Endothelial cell of umbilical vein (primary cell): Measurements from ENCODE around the gene FAM227B. TPM values are rescaled to one million over a fixed set of nuclear protein-coding genes. Genes with fewer than 3 reads are reported as not detected.

Source experiments
- BruUV-seq: library from RNA; stranded (reverse); fragments of 400-500 nt; replicated peaks from 2 replicates; lab custom pipeline; 2021; lab: Mats Ljungman, UMichigan
- CTCF ChIA-PET: fragments of 300-600, 350-600 bp; sonication (Branson Sonifier 250); formaldehyde crosslinking; loops from one replicate; lab custom pipeline; 2021; ENCODE audit warnings: antibody characterized with exemption, inconsistent platforms; lab: Charles Lee
- POLR2A ChIA-PET: fragments of 300-600, 350-600 bp; sonication (Branson Sonifier 250); formaldehyde crosslinking; loops from one replicate; lab custom pipeline; 2021; ENCODE audit warnings: antibody characterized with exemption, inconsistent platforms; lab: Charles Lee
- DNase-seq: peaks from one replicate; pipeline ENCODE4 v3.0.0-alpha.2; 2011; ENCODE audit warnings: low read depth, low spot score
- FAIRE-seq: peaks from 2 replicates; lab custom pipeline; 2011; peaks lifted over from hg19 to GRCh38; lab: Jason Lieb, UNC
- H2AFZ ChIP-seq: 2 replicates; pipeline ENCODE4 v1.6.0; 2012; ENCODE audit warnings: low read depth, low read length, control low read depth, inconsistent platforms
- H3K27ac ChIP-seq: 2 replicates; pipeline ENCODE4 v1.5.1; 2011; ENCODE audit warnings: low read depth, mild to moderate bottlenecking, control low read depth, low read length, moderate library complexity; ENCODE audit not compliant: insufficient read depth
- H3K27me3 ChIP-seq, 2 experiments: 2 replicates each; pipeline versions ENCODE4 v1.6.0 to v1.6.1; 2011; ENCODE audit warnings: low read length in 2 of 2, mixed read lengths in 1 of 2; ENCODE audit not compliant: control insufficient read depth in 2 of 2, insufficient read depth in 2 of 2
- H3K36me3 ChIP-seq, 2 experiments: 2 replicates in 1 of 2; 3 replicates in 1 of 2; pipeline ENCODE4 v1.5.1; 2011; ENCODE audit warnings: low read length in 2 of 2, mild to moderate bottlenecking in 1 of 2, moderate library complexity in 1 of 2; ENCODE audit not compliant: control insufficient read depth in 2 of 2, insufficient read depth in 2 of 2; ENCODE audit errors: extremely low read depth in 1 of 2
- H3K4me1 ChIP-seq: 3 replicates; pipeline ENCODE4 v1.5.1; 2011; ENCODE audit warnings: mild to moderate bottlenecking, low read length; ENCODE audit not compliant: control insufficient read depth, insufficient read depth; ENCODE audit errors: extremely low read depth
- H3K4me2 ChIP-seq: 2 replicates; pipeline ENCODE4 v1.6.1; 2011; ENCODE audit warnings: low read length, control low read depth, mixed read lengths; ENCODE audit not compliant: insufficient read depth
- H3K4me3 ChIP-seq, 3 experiments: fragments of 200-600 bp in 1 of 3; sonication (generic), shearing (Covaris generic) in 1 of 3; replicated peaks in 1 of 3; 2 replicates each; pipeline ENCODE4 v1.5.1; 2011 to 2016; ENCODE audit warnings: control low read depth in 3 of 3, low read length in 3 of 3, mild to moderate bottlenecking in 2 of 3, inconsistent platforms in 1 of 3, low read depth in 1 of 3, moderate library complexity in 1 of 3; ENCODE audit not compliant: insufficient read depth in 1 of 3
- H3K79me2 ChIP-seq: 2 replicates; pipeline ENCODE4 v1.6.0; 2012; ENCODE audit warnings: low read length, inconsistent platforms; ENCODE audit not compliant: control insufficient read depth, insufficient read depth
- H3K9ac ChIP-seq: replicated peaks from 2 replicates; pipeline ENCODE3; 2011; ENCODE audit warnings: low read length, control low read depth; ENCODE audit not compliant: insufficient read depth; ENCODE audit errors: extremely low read depth
- H3K9me1 ChIP-seq: replicated peaks from 3 replicates; pipeline ENCODE4 v1.6.0; 2011; ENCODE audit warnings: mild to moderate bottlenecking, low read length; ENCODE audit not compliant: control insufficient read depth, insufficient read depth; ENCODE audit errors: extremely low read depth
- H3K9me3 ChIP-seq: replicated peaks from 2 replicates; pipeline ENCODE4 v1.5.1; 2012; ENCODE audit warnings: low read length, inconsistent platforms; ENCODE audit not compliant: control insufficient read depth, insufficient read depth
- H4K20me1 ChIP-seq: replicated peaks from 2 replicates; pipeline ENCODE3; 2011; ENCODE audit warnings: mild to moderate bottlenecking, low read length; ENCODE audit not compliant: control insufficient read depth, insufficient read depth; ENCODE audit errors: extremely low read depth
- CTCF ChIP-seq, 2 donors: IDR thresholded peaks; 1 replicate in 1 of 2; 2 replicates in 1 of 2; pipeline ENCODE4 v1.5.1; 2011; ENCODE audit warnings: low read length in 2 of 2, mild to moderate bottlenecking in 2 of 2, moderate library complexity in 2 of 2, control low read depth in 1 of 2, inconsistent platforms in 1 of 2, low read depth in 1 of 2; ENCODE audit not compliant: insufficient read depth in 1 of 2; ENCODE audit errors: extremely low read depth in 1 of 2
- EZH2 ChIP-seq: IDR thresholded peaks from 2 replicates; pipeline ENCODE4 v1.6.1; 2012; ENCODE audit warnings: borderline replicate concordance, low read depth, mild to moderate bottlenecking, moderate library complexity, low read length, inconsistent platforms; ENCODE audit not compliant: severe bottlenecking
- FOS ChIP-seq: IDR thresholded peaks from 2 replicates; pipeline ENCODE4 v1.6.1; 2011; ENCODE audit warnings: mild to moderate bottlenecking, low read length, moderate library complexity, borderline replicate concordance; ENCODE audit not compliant: insufficient read depth
- GATA2 ChIP-seq: IDR thresholded peaks from 2 replicates; pipeline ENCODE4 v1.7.0; 2011; ENCODE audit warnings: low read depth, mild to moderate bottlenecking, moderate library complexity, mixed read lengths, low read length; ENCODE audit not compliant: insufficient read length, insufficient read depth
- JUN ChIP-seq: IDR thresholded peaks from 2 replicates; pipeline ENCODE4 v1.6.1; 2011; ENCODE audit warnings: borderline replicate concordance, low read depth; ENCODE audit not compliant: insufficient read length, insufficient read depth
- MAX ChIP-seq: IDR thresholded peaks from 2 replicates; pipeline ENCODE4 v1.6.1; 2011; ENCODE audit not compliant: insufficient read depth, insufficient read length
- MYC ChIP-seq: IDR thresholded peaks from one replicate; pipeline ENCODE4 v1.6.1; 2011; ENCODE audit warnings: mild to moderate bottlenecking, low read depth, low read length
- POLR2A ChIP-seq: IDR thresholded peaks from 2 replicates; pipeline ENCODE4 v1.6.1; 2012; ENCODE audit warnings: low read depth, mild to moderate bottlenecking, control low read depth, low read length
- POLR2AphosphoS5 ChIP-seq: IDR thresholded peaks from 2 replicates; pipeline ENCODE4 v1.6.1; 2012; ENCODE audit warnings: low read depth, mild to moderate bottlenecking, control low read depth, low read length, moderate library complexity; ENCODE audit not compliant: insufficient read depth
- dilution Hi-C: fragments of 300-500 bp; cut with MboI; formaldehyde crosslinking; loops from one replicate; pipeline ENCODE4 v1.15.0; 2019; ENCODE audit warnings: low sequenced_read_pairs; ENCODE audit not compliant: extremely low pct_ligation_motif_present
- intact Hi-C: fragments of 100-400 bp; cut with micrococcal nuclease; formaldehyde crosslinking; loops from one replicate; pipeline ENCODE4 v1.10.0; 2022
- polyA plus RNA-seq, 4 experiments: library from polyadenylated mRNA; depleted of rRNA in 3 of 4; stranded (reverse) in 3 of 4; unstranded in 1 of 4; fragments of >200 nt; gene quantifications; 2 replicates each; pipeline versions ENCODE4 v1.2.1 to v1.2.3, GENCODE V29; 2011 to 2012; ENCODE audit warnings: missing spikeins in 1 of 4
- total RNA-seq: library from RNA; stranded (reverse); gene quantifications from 2 replicates; pipeline ENCODE4 v1.2.3, GENCODE V29; 2021

Gene FAM227B
- total and polyA plus RNA-seq, 2 donors (not counting 3 experiments of a cell fraction or from before 2014, with no cell fraction given) = 1.5 to 1.8 TPM

GRCh38 chr15:49625460-49626036 is 4.9 kb upstream of the FAM227B start:
- DNase-seq (no peak), FAIRE-seq (no peak)
- Histone ChIP-seq H3K9me3 (peaks cover 2% of the 10 kb centered on the region), H3K79me2 (peaks cover 34% of the 10 kb centered on the region), H3K36me3 (peaks cover 2 to 8% of the 10 kb centered on the region in 2 experiments), H3K27ac (no peak overlapping the region), H3K4me2 (no peak overlapping the region), H3K27me3 (no peaks in the 10 kb centered on the region), H3K4me1 (peaks cover 26% of the 10 kb centered on the region), H3K4me3 (no peak overlapping the region), H4K20me1 (no peaks in the 10 kb centered on the region), H3K9me1 (no peaks in the 10 kb centered on the region), H2AFZ (no peak overlapping the region), H3K9ac (no peak overlapping the region)
- no TSS peak for BruUV-seq
- POLR2A ChIA-PET = no interaction called here
- dilution Hi-C loops = no loop called here
- TF ChIP-seq POLR2A (no peak), JUN (no peak), POLR2AphosphoS5 (no peak), MAX (no peak), CTCF (IDR thresholded peaks at IDR 0.05; ENCODE audit: extremely low read depth in 1 of 2, insufficient read depth in 1 of 2, low read depth in 1 of 2, low read length in 2 of 2) (no peak), FOS (no peak), EZH2 (no peak), GATA2 (no peak), MYC (no peak)
- intact Hi-C loops = loop anchor here (10.0 kb wide), 2 partner anchors 391 to 1469 kb away; partner anchors contain the start of gene TNFAIP8L3
- CTCF ChIA-PET = no interaction called here
